NCI-H2029 (cell line): ENCODE data around the gene CXCR3.
"Not testable (repeated sequence)": the region's sequence is repeated elsewhere in the genome, so short reads cannot be mapped to it uniquely, and the experiment has no call there.

Experiments
- DNase-seq: peaks from one replicate; lab custom pipeline; 2025; lab: John Stamatoyannopoulos, UW

Gene CXCR3

DNA sequence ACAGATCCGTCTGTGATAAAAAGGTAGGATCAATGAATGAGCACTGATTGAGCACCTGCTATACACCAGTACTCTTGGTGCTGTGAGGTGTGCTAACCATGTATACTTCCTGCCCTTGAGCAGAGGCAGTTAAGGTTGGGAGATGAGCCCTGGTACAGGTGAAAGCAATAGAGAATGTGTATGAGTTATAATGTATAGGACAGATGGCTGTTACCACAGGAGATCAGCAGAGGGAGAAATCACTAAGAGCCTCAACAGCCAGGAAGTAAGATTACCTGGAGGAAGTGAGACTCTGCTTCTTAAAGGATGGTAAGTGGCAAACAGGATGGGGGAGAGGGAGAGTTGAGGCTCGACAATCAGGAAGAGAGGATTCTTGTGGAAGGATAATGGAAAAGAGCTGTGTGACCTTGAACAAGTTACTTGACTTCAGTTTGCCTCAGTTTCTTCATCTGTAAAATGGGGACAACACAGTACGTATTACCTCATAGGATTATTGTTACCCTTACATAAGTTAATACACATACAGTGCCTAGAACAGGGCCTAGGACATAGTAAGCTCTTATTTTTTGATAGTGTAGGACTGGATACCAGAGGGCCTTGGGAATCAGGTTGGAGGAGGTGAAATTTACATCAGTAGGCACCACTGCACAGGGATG lies 9.1 kb downstream of the CXCR3 start:
- no peak for DNase-seq

DNA sequence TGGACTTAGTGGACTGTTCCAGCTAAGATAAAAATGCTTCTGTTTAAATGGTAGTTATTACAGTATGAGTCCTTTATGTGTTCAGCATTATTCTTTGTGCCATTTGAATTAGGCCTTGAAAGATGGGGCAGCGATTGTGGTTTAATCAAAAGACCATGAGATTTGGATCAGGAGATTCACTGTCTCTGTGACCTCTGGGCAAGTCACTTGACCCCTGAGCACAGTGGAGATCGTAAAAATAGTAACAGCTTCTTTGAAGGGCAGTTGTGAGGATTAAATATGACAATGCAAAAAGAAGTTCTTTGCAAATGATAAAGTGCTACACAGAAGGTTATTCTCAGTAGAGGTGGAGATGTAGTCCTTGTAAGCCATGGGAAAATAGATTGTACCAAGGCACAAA lies 10.8 kb downstream of the CXCR3 start:
- no peak for DNase-seq

DNA sequence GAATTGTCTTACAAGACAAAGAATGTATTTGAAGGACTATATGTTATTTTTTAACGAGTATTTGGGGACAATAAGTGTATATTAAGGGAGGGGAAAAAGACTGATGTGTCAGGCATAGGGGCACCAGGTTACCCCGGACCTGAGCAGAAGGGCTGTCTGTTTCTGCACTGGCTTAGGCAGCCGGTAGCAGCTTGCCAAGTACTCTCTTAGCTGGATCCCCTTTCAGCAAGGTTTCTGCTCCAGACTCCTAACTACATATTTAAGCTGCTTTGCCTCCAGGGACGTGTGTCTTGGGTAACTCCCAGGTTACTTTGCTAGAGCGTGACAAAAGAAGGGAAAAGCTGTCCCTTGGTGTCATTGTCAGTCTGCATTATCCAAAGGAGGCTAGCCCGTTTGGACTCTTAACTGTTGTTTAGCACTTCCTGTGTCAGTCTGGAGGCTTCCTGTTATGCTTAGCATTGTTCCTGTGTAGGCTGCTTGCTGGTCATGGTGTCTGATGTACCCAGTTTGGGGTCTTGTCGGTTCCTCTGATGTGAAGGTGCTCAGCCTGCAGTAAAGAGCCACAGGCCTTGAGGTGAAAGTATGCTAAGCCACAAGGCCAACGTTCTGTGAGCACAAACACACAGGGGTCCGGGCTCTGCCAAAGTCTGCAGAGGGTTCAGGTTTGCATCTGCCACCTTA lies 11.6 kb downstream of the CXCR3 start:
- no peak for DNase-seq

DNA sequence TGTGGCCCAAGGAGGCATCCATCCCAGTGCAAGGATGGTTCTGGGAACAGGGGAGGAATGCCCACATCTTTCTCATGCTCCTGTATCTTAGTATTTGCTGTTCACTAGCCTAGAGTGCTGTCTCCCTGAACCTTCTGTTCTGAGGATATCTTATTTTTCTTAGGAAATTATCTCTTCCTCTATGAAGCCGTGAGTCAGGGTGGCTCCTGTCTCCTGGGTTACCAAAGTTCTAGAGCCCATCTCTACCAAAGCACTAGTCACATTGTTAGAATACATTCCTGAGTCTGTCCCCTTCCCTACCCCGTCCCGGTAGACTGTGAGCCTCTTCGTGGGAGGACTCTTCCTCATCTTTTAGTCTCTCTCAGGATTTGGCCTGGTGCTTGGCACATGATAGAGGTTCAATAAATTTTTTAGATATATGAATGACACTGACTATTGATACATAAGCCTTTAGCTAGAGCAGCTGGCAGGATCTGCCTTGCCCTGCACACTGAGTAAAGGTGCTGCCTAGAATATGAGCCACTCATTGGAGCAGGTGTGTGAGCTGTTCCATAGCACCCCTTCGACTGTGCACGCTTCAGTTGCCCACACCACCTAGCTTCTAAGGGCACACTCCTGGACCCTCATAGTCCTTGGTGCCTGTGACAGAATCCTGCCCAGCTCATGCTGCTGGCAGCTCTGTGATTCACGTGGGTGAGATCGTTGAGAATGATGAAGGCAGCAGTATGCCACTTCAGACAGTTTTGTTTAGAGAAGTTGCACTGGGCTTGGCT lies 13.3 kb downstream of the CXCR3 start:
- no peak for DNase-seq

DNA sequence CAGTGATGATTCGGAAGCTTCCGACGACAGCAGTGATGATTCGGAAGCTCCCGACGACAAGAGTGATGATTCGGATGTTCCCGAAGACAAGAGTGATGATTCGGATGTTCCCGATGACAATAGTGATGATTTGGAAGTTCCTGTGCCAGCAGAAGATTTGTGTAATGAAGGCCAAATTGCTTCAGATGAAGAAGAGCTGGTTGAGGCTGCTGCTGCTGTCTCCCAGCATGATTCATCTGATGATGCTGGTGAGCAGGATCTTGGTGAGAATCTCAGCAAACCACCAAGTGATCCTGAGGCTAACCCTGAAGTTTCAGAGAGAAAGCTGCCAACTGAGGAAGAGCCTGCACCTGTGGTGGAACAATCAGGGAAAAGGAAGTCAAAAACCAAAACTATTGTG lies 14.2 kb downstream of the CXCR3 start:
- DNase-seq = no peak

DNA sequence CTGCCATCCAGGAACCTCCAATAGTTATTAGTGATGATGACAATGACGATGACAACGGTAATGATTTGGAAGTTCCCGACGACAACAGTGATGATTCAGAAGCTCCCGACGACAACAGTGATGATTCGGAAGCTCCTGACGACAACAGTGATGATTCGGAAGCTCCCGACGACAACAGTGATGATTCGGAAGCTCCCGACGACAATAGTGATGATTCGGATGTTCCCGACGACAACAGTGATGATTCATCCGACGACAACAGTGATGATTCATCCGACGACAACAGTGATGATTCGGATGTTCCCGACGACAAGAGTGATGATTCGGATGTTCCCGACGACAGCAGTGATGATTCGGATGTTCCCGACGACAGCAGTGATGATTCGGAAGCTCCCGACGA lies 14.7 kb downstream of the CXCR3 start:
- DNase-seq = no peak

DNA sequence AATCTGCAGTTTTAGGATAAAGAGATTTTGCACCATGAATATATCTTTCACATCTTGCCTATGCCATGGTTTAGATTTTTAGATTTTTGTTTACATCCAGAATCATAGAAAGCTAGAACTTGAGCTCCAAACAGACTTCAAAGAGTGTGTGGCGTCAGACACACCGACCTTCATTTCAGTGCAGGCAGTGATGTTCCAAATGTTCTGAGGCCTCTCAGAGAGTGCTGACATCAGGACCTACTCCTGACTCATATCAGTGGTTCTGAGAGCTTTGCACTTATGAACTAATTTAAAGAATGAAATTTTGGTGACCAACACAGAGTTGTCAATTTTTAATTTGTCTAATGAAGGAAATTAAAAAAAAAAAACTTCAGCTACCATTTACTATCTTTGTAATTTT lies 18.3 kb downstream of the CXCR3 start:
- no peak for DNase-seq

DNA sequence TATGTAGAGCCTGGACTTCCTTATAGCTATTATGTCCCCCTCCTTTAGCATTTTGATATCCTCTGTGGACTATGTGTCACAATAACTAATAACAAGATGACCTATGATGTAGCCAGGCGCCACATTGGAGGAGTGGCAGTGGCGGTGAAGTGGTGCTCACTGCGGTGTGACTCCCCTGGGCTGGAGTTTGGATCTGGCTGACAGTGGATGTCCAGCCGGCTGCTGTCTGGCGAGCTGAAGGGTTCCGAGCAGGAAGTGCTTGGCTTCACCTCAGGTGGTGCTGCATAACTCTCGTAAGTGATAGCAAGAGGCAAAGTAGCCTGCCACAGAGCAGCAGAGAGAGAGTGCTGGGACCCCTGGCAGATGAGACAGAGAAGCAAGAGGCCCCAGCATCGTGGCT lies 25.1 kb downstream of the CXCR3 start:
- not testable (repeated sequence) for DNase-seq

DNA sequence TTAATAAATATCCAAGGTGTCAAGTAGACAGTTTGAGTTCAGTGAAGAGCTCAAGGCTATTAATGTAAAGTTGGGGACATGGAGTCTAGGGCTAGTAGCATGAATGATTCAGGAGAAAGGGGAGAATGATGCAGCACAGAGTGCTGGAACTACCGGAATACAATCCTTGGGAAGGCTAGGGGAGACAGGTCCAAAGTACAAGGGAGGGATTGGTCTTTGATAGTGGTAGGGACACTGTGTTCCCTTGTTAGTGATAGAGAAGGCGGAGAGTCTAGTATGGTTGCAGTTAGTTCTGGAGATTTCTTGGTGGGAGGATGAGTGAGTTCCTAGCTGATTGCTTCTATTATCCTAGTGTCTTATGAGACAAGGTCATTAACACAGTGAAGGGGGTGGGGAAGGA lies 31.4 kb downstream of the CXCR3 start:
- DNase-seq = no peak

DNA sequence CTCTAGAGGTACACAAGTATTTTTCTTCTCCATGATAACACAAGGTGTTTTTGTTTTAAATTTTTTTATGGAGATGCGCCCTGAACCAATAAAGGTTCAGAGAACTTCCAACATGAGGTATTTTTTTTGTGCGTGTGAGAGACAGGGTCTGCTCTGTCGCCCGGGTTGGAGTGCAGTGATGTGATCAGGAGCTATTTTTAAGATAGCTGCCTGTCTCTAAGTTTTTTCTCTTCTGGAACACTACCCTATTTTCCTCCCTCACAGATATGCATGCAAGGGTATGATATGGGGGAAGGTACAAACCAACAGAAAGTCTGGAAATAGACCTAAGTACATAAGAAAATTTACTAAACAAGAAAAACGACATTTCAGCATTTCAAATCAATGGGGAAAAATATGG lies 37.1 kb downstream of the CXCR3 start:
- DNase-seq = no peak

DNA sequence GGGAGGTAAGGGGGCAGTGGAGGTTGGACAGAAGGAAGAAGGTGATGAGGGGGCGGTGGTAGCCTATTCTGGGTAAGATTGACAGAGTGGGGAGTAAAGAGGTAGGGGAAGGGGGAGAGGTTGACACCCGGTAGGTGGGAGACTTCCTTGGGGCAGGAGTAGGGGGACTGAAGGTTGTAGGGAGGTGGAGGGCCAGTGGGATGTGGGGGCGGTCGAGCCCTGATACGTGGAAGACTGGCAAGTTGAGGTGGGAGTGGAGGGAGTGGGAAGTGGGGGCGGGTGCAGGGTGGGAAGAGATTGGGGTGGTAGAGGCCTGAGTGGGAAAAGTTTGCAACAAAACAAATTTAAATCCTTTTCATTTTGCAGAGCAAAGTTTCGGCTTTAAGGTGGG lies 38.3 kb downstream of the CXCR3 start:
- no peak for DNase-seq

DNA sequence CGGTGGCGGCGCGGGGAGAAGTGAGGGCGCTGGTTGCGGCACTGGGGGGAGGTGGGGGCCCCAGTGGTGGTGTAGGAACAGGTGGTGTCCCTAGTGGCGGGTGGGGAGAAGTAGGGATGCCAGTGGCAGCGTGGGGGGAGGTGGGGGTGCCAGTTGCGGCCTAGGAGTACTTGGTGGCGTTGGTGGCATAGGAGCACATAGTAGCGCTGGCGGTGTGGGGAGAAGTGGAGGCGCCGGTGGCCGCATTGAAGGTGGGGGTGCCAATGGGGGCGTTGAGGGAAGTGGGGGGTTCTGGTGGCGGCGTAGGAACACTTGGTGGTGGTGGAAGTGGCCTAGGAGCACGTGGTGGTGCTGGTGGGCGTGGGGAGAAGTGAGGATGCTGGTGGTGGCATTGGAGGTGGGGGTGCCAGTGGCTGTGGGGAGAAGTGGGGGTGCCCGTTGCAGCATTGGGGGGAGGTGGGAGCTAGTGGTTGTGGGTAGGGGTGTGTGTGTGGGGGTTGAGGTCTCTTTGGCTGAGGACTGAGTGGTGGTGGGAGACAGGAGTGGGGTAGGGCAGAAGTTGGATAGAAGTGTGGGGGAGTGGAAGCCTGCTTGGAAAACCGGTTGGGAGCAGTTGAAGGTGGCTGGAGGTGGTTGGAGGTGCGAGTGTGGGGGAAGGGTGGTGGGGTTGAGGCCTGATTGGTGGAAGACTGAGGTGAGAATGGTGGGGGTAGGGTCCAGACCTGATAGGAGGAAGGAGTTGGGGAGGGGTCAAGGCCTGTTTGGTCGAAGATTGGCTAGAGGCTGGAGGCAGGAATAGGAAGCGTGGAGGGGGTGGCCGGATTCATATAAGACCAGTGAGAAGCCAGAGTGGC lies 38.9 kb downstream of the CXCR3 start:
- no peak for DNase-seq

DNA sequence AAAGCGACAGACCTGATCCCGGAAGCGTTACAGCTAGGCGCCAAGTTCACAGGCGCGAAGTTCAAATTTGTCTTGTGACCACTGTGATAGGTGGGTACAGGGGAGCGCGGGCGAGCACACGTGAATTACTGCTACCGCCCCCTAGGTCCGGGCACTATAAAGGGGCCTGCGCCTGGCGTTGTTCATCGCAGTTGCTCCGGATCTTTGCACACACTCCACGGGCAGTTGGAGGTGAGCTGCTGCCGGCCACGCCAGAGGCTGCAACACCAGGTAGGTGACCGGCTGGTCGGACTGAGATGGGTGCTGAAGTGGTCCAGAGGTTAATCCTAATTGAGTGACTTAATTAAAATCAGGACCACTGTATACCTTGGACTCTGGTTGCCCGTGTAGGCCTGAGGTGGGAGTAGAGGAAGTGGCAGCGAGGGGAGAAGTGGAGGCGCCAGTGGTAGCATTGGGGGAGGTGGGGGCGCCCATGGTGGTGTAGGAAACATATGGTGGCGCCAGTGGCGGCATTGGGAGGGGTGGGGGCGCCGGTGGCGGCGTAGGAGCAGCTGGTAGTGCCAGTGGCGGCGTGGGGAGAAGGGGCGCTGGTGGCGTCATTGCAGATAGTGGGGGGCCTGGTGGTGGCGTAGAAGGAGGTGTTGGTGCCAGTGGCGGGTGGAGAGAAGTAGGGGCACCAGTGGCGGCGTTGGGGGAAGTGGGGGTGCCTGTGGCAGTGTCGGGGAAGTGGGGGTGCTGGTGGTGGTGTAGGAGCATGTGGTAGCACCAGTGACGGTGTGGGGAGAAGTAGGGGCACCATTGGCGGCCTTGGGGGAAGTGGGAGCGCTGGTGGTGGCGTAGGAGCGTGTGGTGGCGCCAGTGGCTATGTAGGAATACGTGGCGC lies 39.8 kb downstream of the CXCR3 start, which contains the start of gene GCNA:
TSS of gene GCNA (plus strand) at position 185 of the 883 bp plus-strand sequence. CDS start 2,385 bp downstream, outside the sequence.
- no peak for DNase-seq

DNA sequence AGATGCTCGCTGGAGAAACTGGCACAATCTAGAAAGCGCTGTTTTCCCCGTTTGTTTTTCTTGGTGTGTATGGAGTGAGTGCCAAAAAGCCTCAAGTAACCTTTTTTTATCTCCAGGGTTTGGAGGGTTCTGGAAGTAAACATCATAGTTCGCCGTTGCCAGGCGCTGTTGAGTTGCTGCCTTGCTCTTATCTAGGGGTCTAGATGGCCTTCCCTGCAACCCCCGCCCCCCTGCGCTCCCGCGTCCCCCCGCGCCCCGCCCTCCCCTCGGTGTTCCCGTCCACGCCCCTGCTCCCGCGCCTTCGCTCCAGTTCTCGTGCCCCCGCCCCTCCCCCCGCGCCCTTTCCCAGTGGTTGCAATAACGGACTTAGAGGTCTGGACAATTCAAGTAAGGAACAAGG lies 40.6 kb downstream of the CXCR3 start:
- no peak for DNase-seq

DNA sequence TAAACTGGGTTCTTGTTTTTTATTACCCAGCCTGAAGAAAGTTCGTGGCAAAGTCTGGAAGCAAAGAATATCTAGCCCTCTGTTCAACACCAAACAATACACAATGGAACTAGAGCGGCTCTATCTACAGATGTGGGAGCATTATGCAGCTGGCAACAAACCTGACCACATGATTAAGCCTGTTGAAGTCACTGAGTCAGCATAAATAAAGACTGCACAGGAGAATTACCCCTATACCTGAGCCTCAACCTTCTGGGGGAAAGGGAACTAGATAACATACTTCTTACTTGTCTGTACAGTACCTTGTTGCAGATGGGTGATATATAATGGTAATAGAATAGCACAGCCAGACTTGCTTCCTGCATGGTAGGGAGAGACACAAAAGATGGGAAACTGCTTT lies 44.7 kb downstream of the CXCR3 start:
- DNase-seq = no peak

DNA sequence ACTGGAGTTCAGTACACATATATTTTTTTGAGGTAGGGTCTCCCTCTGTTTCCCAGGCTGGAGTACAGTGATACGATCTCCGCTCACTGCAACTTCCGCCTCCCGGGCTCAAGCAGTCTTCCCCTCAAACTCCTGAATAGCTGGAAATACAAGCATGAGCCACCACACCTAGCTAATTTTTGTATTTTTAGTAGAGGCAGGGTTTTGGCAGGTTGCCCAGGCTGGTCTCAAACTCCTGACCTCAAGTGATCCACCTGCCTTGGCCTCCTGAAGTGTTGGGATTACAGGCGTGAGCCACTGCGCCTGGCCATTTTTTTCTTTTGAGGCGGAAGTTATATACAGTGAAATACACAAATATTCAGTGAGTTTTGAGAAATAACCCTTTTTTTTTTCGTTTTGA lies 46.9 kb downstream of the CXCR3 start:
- not testable (repeated sequence) for DNase-seq
